K562 (cell line): ENCODE measurements around the gene HSF2BP. TPM values are rescaled to one million over a fixed set of nuclear protein-coding genes. Genes with fewer than 3 reads are reported as not detected.

Experiments
- CEBPB ChIP-seq: fragments of 450-650 bp; IDR thresholded peaks from 2 replicates; pipeline ENCODE4 v1.6.1; 2016; ENCODE audit warnings: missing genetic modification characterization, missing compliant biosample characterization
- CREB3L1 ChIP-seq: fragments of 450-650 bp; IDR thresholded peaks from 2 replicates; pipeline ENCODE4 v1.6.1; 2014; ENCODE audit warnings: low read depth, mild to moderate bottlenecking, moderate library complexity, borderline replicate concordance
- HNRNPK ChIP-seq: fragments of 200-400 bp; formaldehyde crosslinking; IDR thresholded peaks from one replicate; pipeline ENCODE4 v1.6.1; 2018; ENCODE audit warnings: mild to moderate bottlenecking, low read depth, low read length; ENCODE audit not compliant: poor library complexity, severe bottlenecking
- HNRNPL ChIP-seq: fragments of 200-400 bp; formaldehyde crosslinking; IDR thresholded peaks from 2 replicates; pipeline ENCODE4 v1.6.1; 2017; ENCODE audit warnings: low read depth, mild to moderate bottlenecking, low read length
- NR1H2 ChIP-seq: sonication (generic); formaldehyde crosslinking; IDR thresholded peaks from 2 replicates; pipeline ENCODE4 v1.4.0; 2020; ENCODE audit warnings: mild to moderate bottlenecking, missing genetic modification reagents
- PHF8 ChIP-seq: fragments of 200-600 bp; sonication (generic); IDR thresholded peaks from 2 replicates; pipeline ENCODE4 v1.6.1; 2012; ENCODE audit warnings: mixed run types, mild to moderate bottlenecking, inconsistent platforms, low read length, moderate library complexity, borderline replicate concordance
- RFX1 ChIP-seq: fragments of 450-650 bp; IDR thresholded peaks from 2 replicates; pipeline ENCODE4 v1.6.1; 2016; ENCODE audit warnings: mild to moderate bottlenecking, moderate library complexity
- SMAD1 ChIP-seq: fragments of 150-350 bp; IDR thresholded peaks from 2 replicates; pipeline ENCODE4 v1.6.1; 2014; ENCODE audit warnings: low read length, low read depth; ENCODE audit not compliant: partially characterized antibody
- SREBF1 ChIP-seq: fragments of 150-350 bp; IDR thresholded peaks from 2 replicates; pipeline ENCODE4 v1.6.1; 2014; ENCODE audit warnings: antibody characterized with exemption, low read depth, low read length, borderline replicate concordance
- ZFX ChIP-seq: sonication (generic); formaldehyde crosslinking; IDR thresholded peaks from 2 replicates; pipeline ENCODE4 v1.8.0; 2022; ENCODE audit warnings: mild to moderate bottlenecking, missing genetic modification reagents, moderate library complexity
- ZNF324 ChIP-seq: fragments of 250-450 bp; sonication (Bioruptor Pico); IDR thresholded peaks from 2 replicates; pipeline ENCODE4 v1.4.0; 2020; ENCODE audit warnings: mild to moderate bottlenecking
- polyA plus RNA-seq, 8 experiments: library from polyadenylated mRNA; depleted of rRNA in 4 of 8; stranded (reverse) in 5 of 8; unstranded in 3 of 8; fragments of >200 nt; fragmentation: Nextera tagmentation in 2 of 8; fragmentation: Illumina TruSeq in 1 of 8; extraction: Ambion mirVana in 2 of 8; extraction: Trizol in 1 of 8; gene quantifications; 2 replicates each; pipeline versions ENCODE4 v1.2.1 to v1.2.3, GENCODE V29; 2011 to 2014; ENCODE audit warnings: inconsistent platforms in 1 of 8, missing spikeins in 1 of 8
- total RNA-seq, 7 experiments: library from RNA; depleted of rRNA in 6 of 7; stranded (reverse); fragments of >200 nt in 6 of 7; fragmentation: Illumina TruSeq in 2 of 7; extraction: Trizol in 2 of 7; gene quantifications; 2 replicates each; pipeline versions ENCODE4 v1.2.1 to v1.2.3, GENCODE V29; 2011 to 2021; ENCODE audit warnings: low replicate concordance in 1 of 7
- TF ChIP-seq, protein P1 (sequence below): fragments of 450-650 bp; conservative IDR thresholded peaks from 2 replicates; pipeline ENCODE4 v1.6.1; 2016; ENCODE audit warnings: missing genetic modification characterization, low read depth, mild to moderate bottlenecking, control low read depth, missing compliant biosample characterization
- TF ChIP-seq, protein P2 (sequence below): sonication (generic); formaldehyde crosslinking; IDR thresholded peaks from 2 replicates; pipeline ENCODE4 v1.8.1; 2023; ENCODE audit warnings: mild to moderate bottlenecking, missing genetic modification reagents
- TF ChIP-seq, protein P3 (sequence below), 2 experiments: fragments of 150-350 bp in 1 of 2; IDR thresholded peaks; 2 replicates each; pipeline ENCODE4 v1.6.1; 2012 to 2016; ENCODE audit warnings: low read depth in 2 of 2, low read length in 2 of 2, mild to moderate bottlenecking in 1 of 2, moderate library complexity in 1 of 2

HSF2BP gene
- total and polyA plus RNA-seq, 9 of the 15 experiments (the other 6 are each of a cell fraction or from before 2014, with no cell fraction given): 0.04 to 0.57 (median 0.20) TPM; not detected in 2

DNA sequence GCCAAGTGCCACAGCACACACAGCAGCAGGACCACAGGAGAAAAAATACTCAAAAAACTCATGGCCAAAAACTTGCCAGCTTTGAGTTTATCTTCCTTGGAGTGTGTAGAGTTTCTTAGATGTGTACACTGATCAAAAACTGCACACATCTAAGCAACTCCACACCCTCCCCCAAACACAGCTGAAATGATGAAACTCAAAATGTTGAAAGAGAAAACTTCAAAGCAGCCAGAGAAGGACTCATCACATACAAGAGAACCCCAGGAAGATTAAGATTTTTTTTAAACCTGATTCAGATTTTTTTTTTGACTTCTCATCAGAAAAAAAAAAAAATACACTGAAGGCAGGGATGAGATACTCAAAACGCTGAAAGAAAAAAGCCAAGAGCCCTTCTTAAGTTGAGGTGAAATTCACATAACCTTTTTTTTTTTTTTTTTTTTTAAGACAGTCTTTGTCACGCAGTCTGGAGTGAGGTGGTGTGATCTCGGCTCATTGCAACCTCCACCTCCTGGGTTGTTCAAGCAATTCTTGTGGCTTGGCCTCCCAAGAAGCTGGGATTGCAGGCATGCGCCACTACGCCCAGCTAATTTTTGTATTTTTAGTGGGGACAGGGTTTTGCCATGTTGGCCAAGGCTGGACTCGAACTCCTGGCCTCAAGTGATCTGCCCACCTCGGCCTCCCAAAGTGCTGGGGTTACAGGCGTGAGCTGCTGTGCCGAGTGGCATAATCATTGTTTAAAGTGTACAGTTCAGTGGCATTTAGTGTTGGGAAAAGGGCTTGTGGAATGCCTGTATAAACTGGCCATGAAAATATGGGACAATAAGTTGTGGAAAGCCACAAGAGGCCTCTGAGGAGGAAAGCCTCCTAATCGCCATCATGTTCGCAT, 38.7 kb upstream of the HSF2BP start (continued):
- TF ChIP-seq, protein P1, sequence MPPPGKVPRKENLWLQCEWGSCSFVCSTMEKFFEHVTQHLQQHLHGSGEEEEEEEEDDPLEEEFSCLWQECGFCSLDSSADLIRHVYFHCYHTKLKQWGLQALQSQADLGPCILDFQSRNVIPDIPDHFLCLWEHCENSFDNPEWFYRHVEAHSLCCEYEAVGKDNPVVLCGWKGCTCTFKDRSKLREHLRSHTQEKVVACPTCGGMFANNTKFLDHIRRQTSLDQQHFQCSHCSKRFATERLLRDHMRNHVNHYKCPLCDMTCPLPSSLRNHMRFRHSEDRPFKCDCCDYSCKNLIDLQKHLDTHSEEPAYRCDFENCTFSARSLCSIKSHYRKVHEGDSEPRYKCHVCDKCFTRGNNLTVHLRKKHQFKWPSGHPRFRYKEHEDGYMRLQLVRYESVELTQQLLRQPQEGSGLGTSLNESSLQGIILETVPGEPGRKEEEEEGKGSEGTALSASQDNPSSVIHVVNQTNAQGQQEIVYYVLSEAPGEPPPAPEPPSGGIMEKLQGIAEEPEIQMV (tag): 0 out of 2 replicates have a peak, but pooled peaks have one; percentile 37
- TF ChIP-seq PHF8 (no peak), ZFX (CRISPR knock-in tag) (peak; percentile 23; the same call in 1 of the 2 replicates), NR1H2 (CRISPR knock-in tag) (no peak), HNRNPL (no peak), RFX1 (no peak), SMAD1 (no peak), CEBPB (tag) (no peak), SREBF1 (no peak), HNRNPK (no peak), CREB3L1 (no peak), ZNF324 (no peak)
- TF ChIP-seq, protein P2, sequence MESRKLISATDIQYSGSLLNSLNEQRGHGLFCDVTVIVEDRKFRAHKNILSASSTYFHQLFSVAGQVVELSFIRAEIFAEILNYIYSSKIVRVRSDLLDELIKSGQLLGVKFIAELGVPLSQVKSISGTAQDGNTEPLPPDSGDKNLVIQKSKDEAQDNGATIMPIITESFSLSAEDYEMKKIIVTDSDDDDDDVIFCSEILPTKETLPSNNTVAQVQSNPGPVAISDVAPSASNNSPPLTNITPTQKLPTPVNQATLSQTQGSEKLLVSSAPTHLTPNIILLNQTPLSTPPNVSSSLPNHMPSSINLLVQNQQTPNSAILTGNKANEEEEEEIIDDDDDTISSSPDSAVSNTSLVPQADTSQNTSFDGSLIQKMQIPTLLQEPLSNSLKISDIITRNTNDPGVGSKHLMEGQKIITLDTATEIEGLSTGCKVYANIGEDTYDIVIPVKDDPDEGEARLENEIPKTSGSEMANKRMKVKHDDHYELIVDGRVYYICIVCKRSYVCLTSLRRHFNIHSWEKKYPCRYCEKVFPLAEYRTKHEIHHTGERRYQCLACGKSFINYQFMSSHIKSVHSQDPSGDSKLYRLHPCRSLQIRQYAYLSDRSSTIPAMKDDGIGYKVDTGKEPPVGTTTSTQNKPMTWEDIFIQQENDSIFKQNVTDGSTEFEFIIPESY: no peak; the same call in 1 of the 2 replicates
- TF ChIP-seq, protein P3, sequence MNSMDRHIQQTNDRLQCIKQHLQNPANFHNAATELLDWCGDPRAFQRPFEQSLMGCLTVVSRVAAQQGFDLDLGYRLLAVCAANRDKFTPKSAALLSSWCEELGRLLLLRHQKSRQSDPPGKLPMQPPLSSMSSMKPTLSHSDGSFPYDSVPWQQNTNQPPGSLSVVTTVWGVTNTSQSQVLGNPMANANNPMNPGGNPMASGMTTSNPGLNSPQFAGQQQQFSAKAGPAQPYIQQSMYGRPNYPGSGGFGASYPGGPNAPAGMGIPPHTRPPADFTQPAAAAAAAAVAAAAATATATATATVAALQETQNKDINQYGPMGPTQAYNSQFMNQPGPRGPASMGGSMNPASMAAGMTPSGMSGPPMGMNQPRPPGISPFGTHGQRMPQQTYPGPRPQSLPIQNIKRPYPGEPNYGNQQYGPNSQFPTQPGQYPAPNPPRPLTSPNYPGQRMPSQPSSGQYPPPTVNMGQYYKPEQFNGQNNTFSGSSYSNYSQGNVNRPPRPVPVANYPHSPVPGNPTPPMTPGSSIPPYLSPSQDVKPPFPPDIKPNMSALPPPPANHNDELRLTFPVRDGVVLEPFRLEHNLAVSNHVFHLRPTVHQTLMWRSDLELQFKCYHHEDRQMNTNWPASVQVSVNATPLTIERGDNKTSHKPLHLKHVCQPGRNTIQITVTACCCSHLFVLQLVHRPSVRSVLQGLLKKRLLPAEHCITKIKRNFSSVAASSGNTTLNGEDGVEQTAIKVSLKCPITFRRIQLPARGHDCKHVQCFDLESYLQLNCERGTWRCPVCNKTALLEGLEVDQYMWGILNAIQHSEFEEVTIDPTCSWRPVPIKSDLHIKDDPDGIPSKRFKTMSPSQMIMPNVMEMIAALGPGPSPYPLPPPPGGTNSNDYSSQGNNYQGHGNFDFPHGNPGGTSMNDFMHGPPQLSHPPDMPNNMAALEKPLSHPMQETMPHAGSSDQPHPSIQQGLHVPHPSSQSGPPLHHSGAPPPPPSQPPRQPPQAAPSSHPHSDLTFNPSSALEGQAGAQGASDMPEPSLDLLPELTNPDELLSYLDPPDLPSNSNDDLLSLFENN (IDR thresholded peaks at IDR 0.05; ENCODE audit: low read depth in 2 of 2, low read length in 2 of 2): no peak
